ENCODE results near the gene RFNG. TPM values are rescaled to one million over a fixed set of nuclear protein-coding genes. Genes with fewer than 3 reads are reported as not detected.

Gene RFNG
- total and polyA plus RNA-seq, 2 of the 13 experiments (the other 11 are each of a cell fraction or from before 2014, with no cell fraction given) = 61.4 to 64.0 TPM

DNA sequence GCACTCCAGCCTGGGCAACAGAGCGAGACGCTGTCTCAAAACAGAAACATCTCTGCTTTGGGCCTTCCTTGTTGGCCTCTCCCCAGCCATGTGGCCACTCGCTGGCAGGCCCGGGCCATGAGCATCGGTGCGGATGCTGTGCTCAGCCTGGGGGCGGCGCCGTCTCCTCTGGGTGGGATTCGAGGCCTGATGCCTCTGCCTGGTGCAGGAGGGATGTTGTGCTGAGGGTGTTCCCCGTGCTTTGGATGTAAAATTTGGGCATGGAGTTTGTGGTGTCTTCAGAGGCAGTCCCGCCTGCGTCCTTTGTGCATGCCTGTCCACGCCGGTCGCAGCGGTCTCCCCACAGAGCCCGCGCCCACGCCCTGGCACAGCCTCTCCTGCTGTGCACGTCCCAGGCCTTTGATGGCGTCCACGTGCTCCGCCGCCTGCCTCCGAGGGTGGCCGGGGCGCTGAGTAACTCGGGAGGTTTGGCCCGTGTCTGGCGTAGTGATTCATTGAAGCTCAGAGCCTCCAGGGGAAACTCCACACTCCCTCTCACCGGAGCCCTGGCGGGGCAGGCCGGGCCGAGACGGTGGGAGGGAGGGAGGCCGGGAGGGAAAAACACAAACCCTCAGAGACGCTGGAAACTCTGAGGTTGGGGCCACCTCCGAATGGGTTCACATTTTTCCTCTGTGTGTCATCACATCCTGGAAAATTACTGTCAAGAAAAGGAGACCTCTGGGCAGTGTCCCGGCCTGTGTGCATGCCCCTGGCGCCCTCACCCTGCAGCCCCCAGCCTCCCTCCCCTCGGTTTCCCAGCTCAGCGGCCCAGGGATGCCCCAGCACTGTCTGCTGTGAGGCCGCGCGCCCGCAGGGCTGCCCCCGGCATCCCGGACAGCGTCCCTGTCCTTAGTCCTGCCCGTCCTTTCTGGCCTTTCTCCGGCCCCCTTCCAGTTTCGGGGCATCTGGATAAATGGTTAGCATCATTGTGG lies 47.9 kb downstream of the RFNG start (continued):
- no peak for TF ChIP-seq PCBP1 (IDR thresholded peaks at IDR 0.05; ENCODE audit: borderline replicate concordance, low read depth, low read length)
- TF ChIP-seq POLR2A (IDR thresholded peaks at IDR 0.05; ENCODE audit: insufficient read depth in 1 of 2, low read depth in 2 of 2, low read length in 2 of 2) = no peak
- peak; percentile 80; the same call in 1 of the 2 replicates for TF ChIP-seq ZNF431 (CRISPR knock-in tag; IDR thresholded peaks at IDR 0.05; ENCODE audit: borderline replicate concordance, low read depth)
- TF ChIP-seq PRPF4 (IDR thresholded peaks at IDR 0.05; ENCODE audit: low read depth, low read length, poor library complexity, severe bottlenecking) = peak; percentile 10
- peak; percentile 63 for TF ChIP-seq RBM22 (optimal IDR thresholded peaks at IDR 0.05; ENCODE audit: low read length)
- peak; percentile 68 for TF ChIP-seq ZBTB21 (CRISPR knock-in tag; IDR thresholded peaks at IDR 0.05)
- TF ChIP-seq, protein P1, sequence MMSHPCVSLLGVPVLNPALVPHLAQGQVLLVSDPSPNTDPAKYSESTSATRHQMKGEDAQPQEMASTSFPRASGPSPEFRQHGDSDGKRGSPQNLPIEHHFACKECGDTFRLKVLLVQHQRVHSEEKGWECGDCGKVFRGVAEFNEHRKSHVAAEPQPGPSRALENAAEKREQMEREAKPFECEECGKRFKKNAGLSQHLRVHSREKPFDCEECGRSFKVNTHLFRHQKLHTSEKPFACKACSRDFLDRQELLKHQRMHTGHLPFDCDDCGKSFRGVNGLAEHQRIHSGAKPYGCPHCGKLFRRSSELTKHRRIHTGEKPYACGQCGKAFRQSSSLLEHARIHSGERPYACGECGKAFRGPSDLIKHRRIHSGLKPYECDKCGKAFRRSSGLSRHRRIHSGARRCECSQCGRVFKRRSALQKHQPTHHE (CRISPR knock-in tag; IDR thresholded peaks at IDR 0.05; ENCODE audit: borderline replicate concordance) = no peak; the same call in 1 of the 2 replicates
- peak; percentile 51; the same call in 1 of the 2 replicates for TF ChIP-seq KMT2B (CRISPR knock-in tag; IDR thresholded peaks at IDR 0.05)
- peak; percentile 71; the same call in 1 of the 2 replicates for TF ChIP-seq MYNN (CRISPR knock-in tag; IDR thresholded peaks at IDR 0.05; ENCODE audit: low read depth)
- TF ChIP-seq NFKB2 (CRISPR knock-in tag; IDR thresholded peaks at IDR 0.05; ENCODE audit: borderline replicate concordance) = peak; percentile 91
- no peak for TF ChIP-seq ZNF577 (CRISPR knock-in tag; IDR thresholded peaks at IDR 0.05; ENCODE audit: borderline replicate concordance, low read depth)
- TF ChIP-seq ZNF33A (CRISPR knock-in tag; IDR thresholded peaks at IDR 0.05; ENCODE audit: borderline replicate concordance) = no peak
- TF ChIP-seq ETV6 (CRISPR knock-in tag; conservative IDR thresholded peaks at IDR 0.05) = no peak
- peak; percentile 89 for TF ChIP-seq SAP130 (CRISPR knock-in tag; IDR thresholded peaks at IDR 0.05; ENCODE audit: low read depth)
- peak; percentile 63 for TF ChIP-seq HDAC1 (CRISPR knock-in tag; IDR thresholded peaks at IDR 0.05)
- peak; percentile 60; the same call in 1 of the 2 replicates for TF ChIP-seq ZNF776 (CRISPR knock-in tag; IDR thresholded peaks at IDR 0.05)
- no peak for TF ChIP-seq ZBTB42 (CRISPR knock-in tag; IDR thresholded peaks at IDR 0.05)
- no peak for TF ChIP-seq ZNF672 (CRISPR knock-in tag; IDR thresholded peaks at IDR 0.05)
- 0 out of 2 replicates have a peak, but pooled peaks have one; percentile 25 for TF ChIP-seq MIER2 (CRISPR knock-in tag; IDR thresholded peaks at IDR 0.05)
- peak; percentile 75 for TF ChIP-seq TAF15 (IDR thresholded peaks at IDR 0.05; ENCODE audit: low read depth, low read length, poor library complexity, severe bottlenecking)
- peak; percentile 41; the same call in 1 of the 2 replicates for TF ChIP-seq HMG20A (CRISPR knock-in tag; IDR thresholded peaks at IDR 0.05; ENCODE audit: borderline replicate concordance)
- no peak for TF ChIP-seq MBD4 (IDR thresholded peaks at IDR 0.05; ENCODE audit: borderline replicate concordance, low read length)
- TF ChIP-seq ZNF280B (CRISPR knock-in tag; IDR thresholded peaks at IDR 0.05; ENCODE audit: borderline replicate concordance) = peak; percentile 70; the same call in 1 of the 2 replicates
- no peak; the same call in 1 of the 2 replicates for TF ChIP-seq ZBTB8A (CRISPR knock-in tag; IDR thresholded peaks at IDR 0.05; ENCODE audit: borderline replicate concordance, low read depth)
- peak; percentile 27; the same call in 1 of the 2 replicates for TF ChIP-seq DRAP1 (CRISPR knock-in tag; IDR thresholded peaks at IDR 0.05)
- TF ChIP-seq FLYWCH1 (CRISPR knock-in tag; IDR thresholded peaks at IDR 0.05) = 0 out of 2 replicates have a peak, but pooled peaks have one; percentile 70
- TF ChIP-seq SSRP1 (CRISPR knock-in tag; IDR thresholded peaks at IDR 0.05) = 0 out of 2 replicates have a peak, but pooled peaks have one; percentile 41
- TF ChIP-seq ZNF367 (CRISPR knock-in tag; IDR thresholded peaks at IDR 0.05; ENCODE audit: borderline replicate concordance) = no peak
